ENCODE results near the gene C1orf21. TPM values are rescaled to one million over a fixed set of nuclear protein-coding genes. Genes with fewer than 3 reads are reported as not detected.

The C1orf21 gene
- total RNA-seq, 1 donor from 2014 or later, result 33.1 TPM

GRCh38 chr1:184660462-184661191 is 273.8 kb downstream of the C1orf21 start:
- no peak for DNase-seq (ENCODE audit: low spot score in 2 of 2, unreplicated experiment in 2 of 2)
- Mint-ChIP-seq H3K4me3 (no peak overlapping the region), H3K36me3 (no peaks in the 10 kb centered on the region), H3K27ac (no peak overlapping the region), H3K27me3 (ENCODE audit: low read depth) (peaks cover 16% of the 10 kb centered on the region), H3K9me3 (no peaks in the 10 kb centered on the region), H3K4me1 (peaks cover 35% of the 10 kb centered on the region)
- TF ChIP-seq CTCF (IDR thresholded peaks at IDR 0.05; ENCODE audit: unreplicated experiment), result no peak

GRCh38 chr1:184661801-184662200 is 275.0 kb downstream of the C1orf21 start:
- no peak overlapping the region for H3K4me3 Mint-ChIP-seq
- peaks cover 33% of the 10 kb centered on the region for H3K4me1 Mint-ChIP-seq
- peaks cover 18% of the 10 kb centered on the region for H3K27me3 Mint-ChIP-seq (ENCODE audit: low read depth)
- H3K27ac Mint-ChIP-seq, result no peak overlapping the region
- H3K9me3 Mint-ChIP-seq, result no peaks in the 10 kb centered on the region
- DNase-seq (ENCODE audit: low spot score in 2 of 2, unreplicated experiment in 2 of 2), result no peak
- H3K36me3 Mint-ChIP-seq, result no peaks in the 10 kb centered on the region
- no peak for TF ChIP-seq CTCF (IDR thresholded peaks at IDR 0.05; ENCODE audit: unreplicated experiment)

- H3K4me3 Mint-ChIP-seq, result peak overlapping the region; percentile 60
- H3K27me3 Mint-ChIP-seq (ENCODE audit: low read depth), result peaks cover 18% of the 10 kb centered on the region
- peak; percentile 90 for TF ChIP-seq CTCF (IDR thresholded peaks at IDR 0.05; ENCODE audit: unreplicated experiment)
- H3K4me1 Mint-ChIP-seq, result peaks cover 41% of the 10 kb centered on the region
- H3K9me3 Mint-ChIP-seq, result no peaks in the 10 kb centered on the region
- DNase-seq (ENCODE audit: low spot score in 2 of 2, unreplicated experiment in 2 of 2), result peak; percentile 65 to 84
- no peaks in the 10 kb centered on the region for H3K36me3 Mint-ChIP-seq
- H3K27ac Mint-ChIP-seq, result no peak overlapping the region
These were observed 277.3 kb downstream of the C1orf21 start for GRCh38 chr1:184664042-184664660.

GRCh38 chr1:184664661-184665060 is 277.8 kb downstream of the C1orf21 start:
- no peak for TF ChIP-seq CTCF (IDR thresholded peaks at IDR 0.05; ENCODE audit: unreplicated experiment)
- Mint-ChIP-seq H3K4me3 (no peak overlapping the region), H3K27ac (no peak overlapping the region), H3K36me3 (no peaks in the 10 kb centered on the region), H3K9me3 (no peaks in the 10 kb centered on the region), H3K4me1 (peaks cover 44% of the 10 kb centered on the region), H3K27me3 (ENCODE audit: low read depth) (peaks cover 18% of the 10 kb centered on the region)
- no peak for DNase-seq (ENCODE audit: low spot score in 2 of 2, unreplicated experiment in 2 of 2)

DNA sequence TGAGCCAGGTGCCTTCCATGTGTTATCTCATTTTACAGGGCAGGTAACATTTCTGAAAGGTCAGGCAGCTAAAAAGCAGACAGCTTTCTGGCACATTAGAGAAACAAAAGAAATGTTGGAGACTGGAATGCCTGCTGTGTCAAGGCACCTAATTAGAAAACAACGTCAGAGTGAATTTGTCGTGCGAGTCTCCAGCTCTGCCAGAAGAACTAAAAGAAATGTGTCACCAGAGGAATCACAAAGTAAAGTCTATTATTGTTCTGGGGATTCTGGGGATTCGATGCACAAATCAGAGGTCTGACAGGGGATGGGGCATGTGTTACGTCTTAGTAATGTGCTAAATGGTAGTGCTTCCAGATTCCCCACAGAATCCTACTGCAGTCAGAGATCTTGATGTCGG is 278.5 kb downstream of the C1orf21 start:
- Mint-ChIP-seq H3K4me3 (no peak overlapping the region), H3K27me3 (ENCODE audit: low read depth) (peaks cover 18% of the 10 kb centered on the region), H3K9me3 (no peaks in the 10 kb centered on the region), H3K36me3 (no peaks in the 10 kb centered on the region), H3K4me1 (peaks cover 44% of the 10 kb centered on the region), H3K27ac (no peak overlapping the region)
- no peak for DNase-seq (ENCODE audit: low spot score in 2 of 2, unreplicated experiment in 2 of 2)
- no peak for TF ChIP-seq CTCF (IDR thresholded peaks at IDR 0.05; ENCODE audit: unreplicated experiment)

All from mesothelial cell of epicardium (in vitro differentiated cells).